Measurements from ENCODE around the gene KPNA2.
"Not testable (repeated sequence)": the region's sequence is repeated elsewhere in the genome, so short reads cannot be mapped to it uniquely, and the experiment has no call there.

Gene KPNA2

GRCh38 chr17:68020409-68020756, 15.2 kb upstream of the KPNA2 start:
- no peak for DNase-seq

GRCh38 chr17:68020791-68021190, 14.7 kb upstream of the KPNA2 start:
- not testable (repeated sequence) for DNase-seq

- no peak for DNase-seq
Measured at GRCh38 chr17:68021963-68022362, 13.6 kb upstream of the KPNA2 start.

- not testable (repeated sequence) for DNase-seq
Measured at GRCh38 chr17:68022547-68022946, 13.0 kb upstream of the KPNA2 start.

GRCh38 chr17:68029512-68030215, 5.9 kb upstream of the KPNA2 start:
- no peak for DNase-seq

- no peak for DNase-seq
Measured at GRCh38 chr17:68033636-68034451, 1.7 kb upstream of the KPNA2 start.

- no peak for DNase-seq
Measured at GRCh38 chr17:68034452-68034776, 1.1 kb upstream of the KPNA2 start.

GRCh38 chr17:68035131-68035522, 408 bp upstream of the KPNA2 start:
- peak; percentile 85 for DNase-seq

- no peak for DNase-seq
Measured at GRCh38 chr17:68036304-68037147, 991 bp downstream of the KPNA2 start.

- no peak for DNase-seq
Measured at GRCh38 chr17:68047153-68047846, 11.8 kb downstream of the KPNA2 start.

GRCh38 chr17:68047890-68048542, 12.5 kb downstream of the KPNA2 start:
- DNase-seq = not testable (repeated sequence)

GRCh38 chr17:68048996-68049395, 13.5 kb downstream of the KPNA2 start:
- no peak for DNase-seq

- DNase-seq = not testable (repeated sequence)
Measured at GRCh38 chr17:68049812-68050437, 14.4 kb downstream of the KPNA2 start.

- not testable (repeated sequence) for DNase-seq
Measured at GRCh38 chr17:68051321-68052312, 16.1 kb downstream of the KPNA2 start.

- DNase-seq = no peak
Measured at GRCh38 chr17:68052810-68053209, 17.3 kb downstream of the KPNA2 start.

GRCh38 chr17:68053231-68054013, 17.9 kb downstream of the KPNA2 start:
- no peak for DNase-seq

- no peak for DNase-seq
Measured at GRCh38 chr17:68054296-68054900, 18.9 kb downstream of the KPNA2 start.

GRCh38 chr17:68057531-68057952, 22.0 kb downstream of the KPNA2 start:
- peak; percentile 26 for DNase-seq

- no peak for DNase-seq
Measured at GRCh38 chr17:68060336-68060735, 24.8 kb downstream of the KPNA2 start.
